ENCODE measurements around the gene TIMM13.

TIMM13 gene

DNA sequence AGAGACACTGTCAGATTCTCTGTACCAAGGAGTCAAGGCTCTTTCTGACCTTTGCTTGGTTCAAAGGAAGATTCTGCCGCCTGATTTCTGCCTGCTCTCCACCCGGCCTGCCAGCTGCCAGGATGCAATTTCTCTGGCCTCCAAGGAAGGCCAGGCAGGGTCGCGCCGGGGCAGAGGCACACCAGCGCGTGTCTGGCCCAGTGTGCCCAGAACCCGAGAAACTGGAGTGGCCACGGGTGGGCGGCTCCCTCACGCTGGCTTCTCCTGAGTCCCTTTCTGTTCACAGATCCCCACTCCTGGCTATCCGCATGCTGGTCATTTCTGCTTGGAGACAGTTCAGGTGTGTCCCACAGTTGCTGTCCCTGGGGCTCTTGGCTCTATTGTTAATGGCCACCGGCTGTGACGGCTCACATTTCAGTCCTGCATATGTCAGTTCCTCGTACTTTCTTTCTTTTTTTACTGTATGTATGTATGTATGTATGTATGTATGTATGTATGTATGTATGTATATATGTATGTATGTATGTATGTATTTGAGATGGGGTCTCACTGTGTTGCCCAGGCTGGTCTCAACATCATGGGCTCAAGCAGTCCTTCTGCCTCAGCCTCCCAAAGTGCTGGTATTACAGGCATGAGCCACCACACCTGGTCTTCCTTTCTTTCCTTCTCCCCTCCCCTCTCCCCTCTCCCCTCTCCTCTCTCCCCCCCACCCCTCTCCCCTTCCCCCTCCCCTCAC lies 50.4 kb downstream of the TIMM13 start:
- DNase-seq: no peak
